ENCODE data around the gene HAO1. TPM values are rescaled to one million over a fixed set of nuclear protein-coding genes. Genes with fewer than 3 reads are reported as not detected.
"Not testable (repeated sequence)": the region's sequence is repeated elsewhere in the genome, so short reads cannot be mapped to it uniquely, and the experiment has no call there.

Gene HAO1
- not detected in 2 replicates for total RNA-seq

GRCh38 chr20:7940341-7940740, at the start of gene HAO1:
Gene HAO1 (minus strand): TSS chr20:7940458. CDS start chr20:7940422, 36 bp downstream.
- no peak for DNase-seq (ENCODE audit: low read depth in 2 of 2)

DNA sequence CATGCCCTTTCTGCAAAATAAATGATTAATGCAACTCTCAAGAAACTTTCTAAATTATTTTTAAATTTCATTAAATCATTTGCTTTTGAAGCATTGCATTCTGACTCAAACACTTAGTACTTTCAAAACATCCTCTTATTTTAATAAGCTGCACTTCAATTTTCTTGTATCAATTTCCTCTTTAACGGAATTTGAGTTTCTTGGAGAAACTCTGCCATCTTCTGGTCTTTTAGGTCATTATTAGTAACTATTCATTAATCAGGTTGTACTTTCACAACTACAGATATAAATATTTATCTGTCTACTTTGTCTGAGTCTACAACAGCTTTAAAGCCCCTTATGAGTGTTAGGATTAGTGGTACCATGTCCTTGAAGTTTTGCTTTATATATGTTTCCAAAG, 49.1 kb upstream of the HAO1 start:
- DNase-seq (ENCODE audit: low read depth in 2 of 2), result no peak

- no peak for DNase-seq (ENCODE audit: low read depth in 2 of 2)
Measured at GRCh38 chr20:7985916-7986315, 45.7 kb upstream of the HAO1 start.

GRCh38 chr20:7984192-7984591, 43.9 kb upstream of the HAO1 start:
- no peak for DNase-seq (ENCODE audit: low read depth in 2 of 2)

DNA sequence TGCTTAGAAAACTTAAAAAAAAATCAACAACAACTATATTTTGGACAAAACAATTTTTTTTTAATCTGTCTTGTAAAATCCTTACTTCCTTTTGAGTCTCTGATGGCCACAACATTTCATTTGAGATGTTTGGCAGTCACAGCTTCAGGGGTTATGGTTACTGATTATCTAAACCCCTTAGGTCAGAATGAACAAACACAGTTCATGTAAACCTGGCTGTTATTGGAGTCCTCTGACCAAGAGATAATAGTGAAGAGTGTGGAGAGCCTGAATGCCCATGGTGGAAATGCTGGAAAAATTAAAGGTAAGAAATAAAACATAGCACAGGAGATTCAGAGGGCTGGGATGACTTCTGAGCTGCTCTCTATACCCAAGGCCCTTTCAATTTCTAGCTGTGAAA, 41.1 kb upstream of the HAO1 start:
- no peak for DNase-seq (ENCODE audit: low read depth in 2 of 2)

- peak; percentile 60 to 67 for DNase-seq (ENCODE audit: low read depth in 2 of 2)
Measured at GRCh38 chr20:7980332-7981046, 40.2 kb upstream of the HAO1 start.

- no peak for DNase-seq (ENCODE audit: low read depth in 2 of 2)
Measured at GRCh38 chr20:7977709-7978108, 37.5 kb upstream of the HAO1 start.

- DNase-seq (ENCODE audit: low read depth in 2 of 2), result peak in 1 of 2 donors; percentile 37
Measured at GRCh38 chr20:7975851-7976414, 35.7 kb upstream of the HAO1 start.

DNA sequence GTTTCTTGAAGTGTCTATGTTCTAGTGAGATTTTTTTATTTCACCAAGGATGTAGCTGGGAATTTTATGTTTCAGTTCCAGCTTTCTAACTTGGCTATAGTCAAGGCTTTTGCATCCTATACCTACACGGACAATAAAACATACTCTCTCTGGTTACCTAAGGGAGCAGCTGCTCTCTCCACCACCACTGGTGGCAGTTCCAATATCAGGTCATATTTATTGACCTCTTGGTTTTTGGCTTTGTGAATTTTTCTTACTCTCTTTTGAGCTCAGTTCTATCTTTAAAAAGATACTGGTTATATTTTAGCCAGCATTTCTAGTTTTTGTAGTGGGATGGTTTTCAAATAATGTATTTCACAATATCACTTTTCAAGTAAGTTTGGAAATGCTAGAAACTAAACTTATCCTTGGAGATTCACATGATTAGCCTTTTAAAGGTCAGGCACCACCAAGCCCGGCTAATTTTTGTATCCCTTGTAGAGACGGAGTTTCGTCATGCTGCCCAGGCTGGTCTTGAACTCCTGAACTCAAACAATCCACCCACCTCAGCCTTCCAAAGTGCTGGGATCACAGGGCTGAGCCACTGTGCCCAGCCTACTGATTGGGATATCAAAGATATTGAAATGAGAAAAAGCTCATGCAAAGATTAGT, 34.7 kb upstream of the HAO1 start:
- no peak for DNase-seq (ENCODE audit: low read depth in 2 of 2)

- no peak for DNase-seq (ENCODE audit: low read depth in 2 of 2)
Measured at GRCh38 chr20:7971536-7972280, 31.4 kb upstream of the HAO1 start.

DNA sequence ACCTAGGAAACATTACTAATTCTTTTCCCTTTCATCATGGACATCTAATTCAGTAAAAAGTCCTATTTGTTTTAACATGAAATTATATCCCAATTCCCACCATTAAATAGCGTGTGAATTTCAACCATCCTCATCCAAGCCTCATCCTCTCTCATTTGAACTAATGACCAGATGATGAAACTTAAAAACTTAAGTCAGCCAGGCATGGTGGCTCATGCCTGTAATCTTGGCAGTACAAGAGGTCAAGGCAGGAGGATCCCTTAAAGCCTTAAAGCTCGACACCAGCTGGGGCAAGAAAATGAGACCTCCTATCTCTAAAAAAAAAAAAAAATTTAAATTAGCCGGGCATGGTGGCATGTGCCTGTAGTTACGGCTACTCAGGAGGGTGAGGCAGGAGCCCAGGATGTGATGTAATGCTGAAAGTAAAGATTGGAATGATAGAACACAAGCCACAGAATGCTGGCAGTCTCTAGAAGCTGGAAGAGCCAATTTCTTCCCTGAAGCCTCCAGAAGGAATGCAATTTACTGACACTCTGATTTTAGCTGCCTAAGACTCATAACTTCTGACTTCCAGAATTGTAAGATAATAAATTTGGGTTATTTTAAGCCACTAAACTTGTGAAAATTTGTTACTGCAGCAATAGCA, 27.1 kb upstream of the HAO1 start:
- DNase-seq (ENCODE audit: low read depth in 2 of 2), result no peak

GRCh38 chr20:7966176-7966575, 25.9 kb upstream of the HAO1 start:
- peak in 1 of 2 donors; percentile 31 for DNase-seq (ENCODE audit: low read depth in 2 of 2)

- DNase-seq (ENCODE audit: low read depth in 2 of 2), result no peak
Measured at GRCh38 chr20:7959484-7959883, 19.2 kb upstream of the HAO1 start.

GRCh38 chr20:7956561-7956960, 16.3 kb upstream of the HAO1 start:
- DNase-seq (ENCODE audit: low read depth in 2 of 2), result not testable (repeated sequence)

- DNase-seq (ENCODE audit: low read depth in 2 of 2), result no peak
Measured at GRCh38 chr20:7950387-7950786, 10.1 kb upstream of the HAO1 start.

DNA sequence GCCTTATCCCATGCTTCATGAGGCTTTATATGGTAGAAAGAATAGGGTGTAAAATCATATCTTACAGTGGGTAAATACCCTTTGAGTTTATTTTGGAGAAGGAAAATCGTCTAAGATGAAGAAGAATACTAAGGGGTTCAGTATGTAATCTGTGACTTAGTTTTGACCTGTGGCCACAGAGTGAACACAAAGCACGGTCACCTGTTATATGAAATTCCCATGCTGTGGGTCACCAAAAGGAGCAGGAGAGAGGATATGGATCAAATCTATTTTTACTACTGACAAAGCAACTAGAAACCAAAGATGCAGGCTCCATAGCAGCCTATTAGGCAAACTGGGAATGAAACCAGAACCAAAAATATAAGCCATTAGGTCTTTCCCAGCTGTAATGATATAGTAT, 3.6 kb upstream of the HAO1 start:
- no peak for DNase-seq (ENCODE audit: low read depth in 2 of 2)

- DNase-seq (ENCODE audit: low read depth in 2 of 2), result peak; percentile 10 to 27
Measured at GRCh38 chr20:7939663-7940062, 595 bp downstream of the HAO1 start.

DNA sequence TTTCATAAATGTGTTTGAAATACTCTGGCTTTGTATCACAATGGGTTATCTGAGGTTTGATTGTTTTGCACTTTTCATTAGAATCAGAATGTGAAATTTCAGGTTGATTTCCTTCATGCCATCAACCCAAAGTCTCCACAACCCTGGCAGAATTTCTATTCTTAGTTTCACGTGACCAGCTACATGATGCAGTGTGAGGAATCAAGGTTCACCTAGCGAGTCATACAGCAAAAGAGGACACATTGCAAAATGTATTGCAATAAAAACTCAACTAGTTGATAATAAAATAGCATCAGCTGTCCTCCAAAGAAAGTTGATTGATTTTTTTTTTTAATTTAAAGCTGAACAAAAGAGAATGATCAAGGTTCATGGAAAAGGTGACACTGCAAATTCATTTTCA, 2.2 kb downstream of the HAO1 start:
- DNase-seq (ENCODE audit: low read depth in 2 of 2), result no peak

GRCh38 chr20:7937328-7937727, 2.9 kb downstream of the HAO1 start:
- DNase-seq (ENCODE audit: low read depth in 2 of 2), result no peak

- DNase-seq (ENCODE audit: low read depth in 2 of 2), result no peak
Measured at GRCh38 chr20:7935027-7935551, 5.2 kb downstream of the HAO1 start.

DNA sequence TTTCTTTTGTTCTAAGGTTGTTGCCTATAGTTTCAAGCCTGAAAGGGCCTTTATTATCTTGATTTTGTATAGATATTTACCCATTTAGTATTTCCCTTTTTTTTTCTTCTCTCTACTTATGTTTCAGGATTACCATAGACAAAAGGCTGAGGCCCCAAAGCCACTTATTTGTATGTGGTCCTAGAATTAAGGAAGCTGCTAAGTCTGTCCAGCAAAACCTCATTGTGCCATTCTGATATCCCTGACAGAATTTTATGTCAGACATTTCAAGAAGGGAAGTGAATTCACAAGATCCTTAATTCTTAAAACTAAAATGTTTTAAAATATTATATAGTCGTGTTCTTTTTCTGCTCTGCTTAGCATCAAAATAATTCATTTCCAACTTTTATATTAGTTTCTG, 6.9 kb downstream of the HAO1 start:
- DNase-seq (ENCODE audit: low read depth in 2 of 2), result no peak
